Glomerular visceral epithelial cell (primary cell): ENCODE results near the gene SLC4A1AP.

ENCODE experiments used
- DNase-seq: peaks from one replicate; pipeline ENCODE4 v3.0.0-alpha.2; 2016; ENCODE audit errors: extremely low spot score

Gene SLC4A1AP

GRCh38 chr2:27702302-27702701 is 38.6 kb downstream of the SLC4A1AP start:
- no peak for DNase-seq

- peak; percentile 91 for DNase-seq
Measured at GRCh38 chr2:27703638-27704341, 40.1 kb downstream of the SLC4A1AP start.

DNA sequence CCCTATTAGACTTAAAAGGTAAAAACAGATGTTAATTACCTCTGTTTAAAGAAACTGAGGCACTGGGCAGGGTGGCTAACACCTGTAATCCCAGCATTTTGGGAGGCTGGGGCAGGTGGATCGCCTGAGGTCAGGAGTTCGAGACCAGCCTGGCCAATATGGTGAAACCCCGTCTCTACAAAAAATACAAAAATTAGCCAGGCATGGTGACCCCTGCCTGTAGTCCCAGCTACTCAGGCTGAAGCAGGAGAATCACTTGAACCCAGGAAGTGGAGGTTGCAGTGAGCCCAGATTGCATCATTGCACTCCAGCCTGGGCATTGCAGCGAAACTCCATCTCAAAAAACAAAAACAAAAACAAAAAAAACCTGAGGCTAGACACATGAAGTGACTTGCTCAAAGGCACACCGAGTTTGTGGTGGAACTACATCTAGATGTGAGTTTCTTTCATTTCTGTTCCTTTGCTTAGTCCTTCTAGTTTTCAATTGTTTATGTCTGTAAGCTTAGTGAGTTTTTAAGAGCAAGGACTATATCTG is 40.7 kb downstream of the SLC4A1AP start:
- no peak for DNase-seq

- DNase-seq: peak; percentile 98
Measured at GRCh38 chr2:27705851-27706622, 42.3 kb downstream of the SLC4A1AP start.

GRCh38 chr2:27707462-27708256 is 44.0 kb downstream of the SLC4A1AP start:
- DNase-seq: no peak

DNA sequence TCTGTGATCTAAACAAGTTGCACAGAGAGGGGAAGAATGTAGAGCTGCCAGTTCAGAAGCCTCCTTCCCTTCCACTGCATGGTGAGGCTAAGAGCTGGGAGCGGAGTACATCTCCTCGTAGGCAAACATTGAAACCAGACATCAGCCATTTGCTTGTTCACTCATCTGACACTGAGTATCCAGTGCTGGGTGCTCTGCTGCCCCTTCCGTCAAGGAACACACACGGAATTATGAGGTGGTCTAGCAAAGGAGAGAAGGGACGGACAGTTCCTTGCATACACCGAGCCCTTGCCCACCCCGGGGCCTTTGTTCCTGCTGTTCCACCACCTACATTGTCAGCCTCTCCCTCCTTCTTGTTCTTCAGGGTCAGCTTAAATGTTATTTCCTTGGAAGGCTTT is 44.6 kb downstream of the SLC4A1AP start:
- no peak for DNase-seq

DNA sequence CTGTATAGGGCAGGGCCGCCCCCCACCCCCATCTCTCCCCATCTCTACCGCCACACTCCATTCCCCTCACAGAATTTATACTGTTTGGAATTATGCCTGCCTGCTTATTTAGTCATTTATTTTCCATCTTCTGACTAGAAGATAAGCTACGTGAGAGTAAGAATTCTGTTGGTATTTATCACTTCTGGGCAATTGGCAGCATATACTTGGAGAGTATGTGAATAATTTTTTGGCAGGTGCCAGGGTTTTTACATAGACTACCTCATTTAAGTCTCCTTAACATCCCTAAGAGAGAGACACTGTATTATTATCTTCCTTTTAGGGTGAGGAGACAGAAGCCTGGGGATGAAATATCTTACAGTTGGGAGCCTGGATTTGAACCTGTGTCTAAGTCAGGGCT is 45.0 kb downstream of the SLC4A1AP start:
- DNase-seq: no peak

GRCh38 chr2:27709326-27709725 is 45.6 kb downstream of the SLC4A1AP start:
- no peak for DNase-seq

DNA sequence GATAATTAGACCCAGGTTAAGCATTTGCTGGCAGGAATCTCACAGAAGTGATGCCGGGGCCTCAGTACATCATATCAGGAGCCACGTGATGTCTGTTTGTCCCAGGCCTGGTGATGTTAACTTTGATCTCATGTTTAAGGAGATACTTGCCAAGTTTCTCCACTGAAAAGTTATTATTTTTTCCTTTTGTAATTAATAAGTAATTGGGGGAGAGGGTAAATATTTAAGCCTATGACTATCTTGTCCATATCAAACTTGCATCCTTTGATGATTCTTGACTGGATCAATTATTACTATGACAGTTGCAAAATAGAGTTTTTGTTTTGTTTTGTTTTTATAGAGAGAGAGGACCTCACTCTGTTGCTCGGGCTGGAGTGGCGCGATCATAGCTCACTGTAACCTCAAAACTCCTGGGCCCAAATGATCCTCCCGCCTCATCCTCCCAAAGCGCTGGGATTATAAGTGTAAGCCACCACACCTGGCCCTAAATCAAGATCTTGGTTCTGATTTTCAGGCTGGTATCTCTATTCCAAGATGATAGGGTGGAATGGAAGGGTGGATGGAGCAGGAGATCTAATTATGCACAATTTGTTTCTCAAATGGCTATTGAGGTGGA is 46.4 kb downstream of the SLC4A1AP start:
- no peak for DNase-seq

GRCh38 chr2:27710640-27711430 is 47.1 kb downstream of the SLC4A1AP start:
- peak; percentile 60 for DNase-seq

DNA sequence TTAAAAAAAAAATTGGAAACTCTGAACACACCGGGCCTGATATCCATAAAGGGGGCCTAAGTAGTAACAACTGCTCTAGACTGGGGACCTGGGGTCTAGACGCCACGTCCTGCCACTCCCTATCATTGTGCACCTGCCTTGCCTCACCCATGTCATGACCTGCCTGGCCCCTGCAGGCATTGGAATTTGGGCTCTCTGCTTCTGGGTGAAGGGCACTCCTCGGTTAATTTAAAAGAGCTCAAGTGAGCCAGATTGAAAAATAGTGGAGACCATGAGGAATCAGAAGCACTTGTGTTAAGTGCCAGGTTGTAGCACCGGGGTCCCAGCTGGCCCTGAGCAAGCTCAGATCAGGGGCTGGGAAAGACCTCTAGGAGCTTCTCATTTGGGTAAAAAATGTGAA is 48.1 kb downstream of the SLC4A1AP start:
- DNase-seq: no peak

DNA sequence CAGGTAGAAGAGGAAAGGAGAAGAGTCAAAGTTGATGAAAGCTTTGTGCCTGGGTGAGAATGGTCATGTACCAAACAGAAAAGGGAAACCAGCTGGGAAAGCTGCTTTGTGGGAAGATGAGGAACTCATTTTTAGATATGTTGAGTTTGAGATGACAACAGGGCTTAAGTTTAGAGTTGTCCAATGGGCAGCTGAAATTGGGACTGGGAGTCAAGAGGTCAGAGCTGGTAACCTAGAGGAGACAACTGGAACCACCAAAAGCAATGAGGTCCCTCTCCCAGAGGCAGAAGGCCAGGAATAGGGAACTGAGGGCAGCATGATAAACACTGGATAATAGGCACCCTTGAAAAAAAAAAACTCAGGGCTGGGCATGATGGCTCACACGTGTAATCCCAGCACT is 48.8 kb downstream of the SLC4A1AP start:
- no peak for DNase-seq

DNA sequence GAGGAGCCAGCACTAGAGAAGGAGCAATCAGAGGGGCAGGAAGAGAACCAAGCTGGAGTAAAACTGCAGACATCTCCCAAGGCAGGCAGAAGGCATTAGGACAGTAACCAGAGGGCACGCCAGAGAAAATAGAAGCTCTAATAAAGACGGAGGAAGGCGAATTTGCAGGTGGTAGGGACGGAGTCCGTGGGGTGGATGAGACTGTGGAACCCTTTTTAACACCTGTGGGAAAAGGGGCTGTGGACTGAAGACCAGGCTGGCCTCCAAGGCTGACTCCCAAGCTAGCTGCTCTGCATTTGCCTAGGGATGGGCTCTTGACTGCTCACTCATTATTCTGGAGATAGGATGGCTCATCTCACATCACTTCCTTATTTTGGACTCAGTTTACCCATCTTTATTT is 49.5 kb downstream of the SLC4A1AP start:
- DNase-seq: no peak

- DNase-seq: no peak
Measured at GRCh38 chr2:27714053-27714452, 50.4 kb downstream of the SLC4A1AP start.

DNA sequence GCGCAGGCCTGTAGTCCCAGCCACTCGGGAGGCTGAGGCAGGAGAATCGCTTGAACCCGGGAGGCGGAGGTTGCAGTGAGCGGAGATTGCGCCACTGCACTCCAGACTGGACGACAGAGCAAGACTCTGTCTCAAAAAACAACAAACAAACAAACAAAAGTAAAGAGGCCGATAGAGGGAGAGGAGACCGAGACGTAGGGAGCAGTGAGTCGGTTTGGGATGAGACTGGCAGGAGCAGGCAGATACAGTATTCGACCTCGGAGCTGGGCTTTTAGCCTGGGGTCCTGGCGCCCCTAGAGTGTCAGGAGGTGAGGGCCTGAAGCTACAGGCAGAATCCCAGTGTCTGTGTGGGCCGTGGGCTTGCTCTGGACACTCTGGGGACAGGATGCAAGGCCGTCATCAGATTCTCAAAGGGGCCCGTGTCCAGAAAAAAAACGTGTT is 51.2 kb downstream of the SLC4A1AP start:
- no peak for DNase-seq

- peak; percentile 56 for DNase-seq
Measured at GRCh38 chr2:27715318-27716210, 51.9 kb downstream of the SLC4A1AP start.

GRCh38 chr2:27716301-27717069 is 52.8 kb downstream of the SLC4A1AP start:
- no peak for DNase-seq

DNA sequence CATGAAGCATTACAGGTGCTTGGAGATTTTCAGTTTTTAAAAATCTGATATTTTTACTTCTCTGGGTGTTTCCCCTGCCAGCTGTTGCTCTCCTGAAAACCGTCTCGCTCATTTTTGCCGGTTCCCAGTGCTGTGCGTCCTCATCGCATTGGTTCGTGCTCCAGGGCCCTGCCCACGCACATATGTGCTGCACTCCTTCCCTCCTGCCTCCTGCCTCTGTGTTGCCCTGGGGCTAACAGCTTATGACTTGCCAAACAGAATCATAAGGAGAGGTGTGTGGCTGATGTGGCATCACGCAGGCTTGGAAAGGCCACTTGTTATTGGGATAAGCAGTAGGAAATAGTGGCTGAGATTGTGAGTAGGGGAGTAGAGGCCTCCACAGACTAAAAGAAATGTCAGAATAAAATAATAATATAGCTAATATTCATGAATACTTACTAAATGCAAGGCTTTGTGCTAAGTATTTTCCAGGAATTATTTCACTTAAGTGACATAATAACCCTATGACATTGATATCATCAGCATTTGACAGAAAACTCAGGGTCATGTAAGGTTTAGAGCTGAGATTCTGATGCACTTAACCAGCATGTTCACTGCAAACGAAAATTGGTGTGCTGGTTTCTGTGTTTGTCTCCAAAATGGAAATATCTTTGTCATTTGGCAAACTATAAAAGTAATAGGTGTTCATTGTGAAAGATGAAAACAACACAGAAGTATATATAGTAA is 53.5 kb downstream of the SLC4A1AP start:
- no peak for DNase-seq
